Measurements from ENCODE around the gene MYMK.

GRCh38 chr9:133531293-133531692, 6.5 kb upstream of the MYMK start:
- TF ChIP-seq POLR2A (IDR thresholded peaks at IDR 0.05) (no peak), CTCF (IDR thresholded peaks at IDR 0.05 in 4 of 5, conservative IDR thresholded peaks at IDR 0.05 in 1 of 5) (no peak)
